Mesenchymal stem cell (in vitro differentiated cells and primary cell): ENCODE data around the gene ODAM.
"Not testable (repeated sequence)": the region's sequence is repeated elsewhere in the genome, so short reads cannot be mapped to it uniquely, and the experiment has no call there.

Source experiments
- DNase-seq: peaks from one replicate; pipeline ENCODE4 v3.0.0-alpha.2; 2013
- H2AFZ ChIP-seq: one replicate; pipeline ENCODE4 v1.6.1; 2013; ENCODE audit warnings: low read depth, mild to moderate bottlenecking, control low read depth, inconsistent platforms, low read length, moderate library complexity
- H2AK5ac ChIP-seq: 2 replicates; pipeline ENCODE4 v1.6.1; 2013; ENCODE audit warnings: low read length, moderate library complexity, mild to moderate bottlenecking, inconsistent platforms; ENCODE audit not compliant: severe bottlenecking
- H2BK120ac ChIP-seq: one replicate; pipeline ENCODE4 v1.6.1; 2013; ENCODE audit warnings: low read depth, mild to moderate bottlenecking, inconsistent platforms, low read length, moderate library complexity
- H2BK12ac ChIP-seq, 2 experiments: one replicate each; pipeline ENCODE4 v1.6.1; 2013; ENCODE audit warnings: inconsistent platforms in 2 of 2, low read length in 2 of 2, mild to moderate bottlenecking in 2 of 2, moderate library complexity in 2 of 2, control low read depth in 1 of 2
- H2BK15ac ChIP-seq: one replicate; pipeline ENCODE4 v1.6.1; 2013; ENCODE audit warnings: mild to moderate bottlenecking, low read depth, inconsistent platforms; ENCODE audit not compliant: poor library complexity, severe bottlenecking
- H2BK5ac ChIP-seq: 2 replicates; pipeline ENCODE4 v1.6.1; 2013; ENCODE audit warnings: low read depth, mild to moderate bottlenecking, low read length, control low read depth, inconsistent platforms; ENCODE audit not compliant: poor library complexity, severe bottlenecking
- H3K14ac ChIP-seq, 2 experiments: one replicate each; pipeline ENCODE4 v1.6.1; 2013; ENCODE audit warnings: inconsistent platforms in 2 of 2, low read length in 2 of 2, control low read depth in 1 of 2, mild to moderate bottlenecking in 1 of 2, moderate library complexity in 1 of 2
- H3K18ac ChIP-seq, 2 experiments: one replicate each; pipeline ENCODE4 v1.6.1; 2013; ENCODE audit warnings: inconsistent platforms in 2 of 2, low read length in 2 of 2, control low read depth in 1 of 2, low read depth in 1 of 2, mild to moderate bottlenecking in 1 of 2
- H3K23ac ChIP-seq, 2 experiments: one replicate each; pipeline ENCODE4 v1.6.1; 2013; ENCODE audit warnings: inconsistent platforms in 2 of 2, low read length in 2 of 2, mild to moderate bottlenecking in 2 of 2, moderate library complexity in 2 of 2, control low read depth in 1 of 2
- H3K27ac ChIP-seq: 2 replicates; pipeline ENCODE4 v1.5.1; 2013; ENCODE audit warnings: mild to moderate bottlenecking, moderate library complexity, low read length, control low read depth, inconsistent platforms; ENCODE audit not compliant: poor library complexity, severe bottlenecking
- H3K27me3 ChIP-seq, 2 experiments: 2 replicates each; pipeline versions ENCODE4 v1.6.1 to v1.7.0; 2013; ENCODE audit warnings: low read length in 2 of 2, mild to moderate bottlenecking in 2 of 2, moderate library complexity in 2 of 2, control low read depth in 1 of 2, inconsistent platforms in 1 of 2; ENCODE audit not compliant: control insufficient read depth in 1 of 2, insufficient read depth in 1 of 2
- H3K36me3 ChIP-seq, 2 experiments: 2 replicates each; pipeline versions ENCODE4 v1.6.1 to v1.7.0; 2013; ENCODE audit warnings: low read length in 2 of 2, control low read depth in 1 of 2, inconsistent platforms in 1 of 2, low read depth in 1 of 2, mild to moderate bottlenecking in 1 of 2; ENCODE audit not compliant: insufficient read depth in 2 of 2, control insufficient read depth in 1 of 2
- H3K4ac ChIP-seq, 2 experiments: one replicate each; pipeline ENCODE4 v1.6.1; 2013; ENCODE audit warnings: inconsistent platforms in 2 of 2, low read length in 2 of 2, mild to moderate bottlenecking in 2 of 2, moderate library complexity in 2 of 2, control low read depth in 1 of 2, low read depth in 1 of 2
- H3K4me1 ChIP-seq: 2 replicates; pipeline ENCODE4 v1.6.1; 2013; ENCODE audit warnings: low read depth, low read length, control low read depth; ENCODE audit not compliant: control insufficient read depth, insufficient read depth
- H3K4me2 ChIP-seq: 2 replicates; pipeline ENCODE4 v1.6.1; 2013; ENCODE audit warnings: low read length, mild to moderate bottlenecking, inconsistent platforms; ENCODE audit not compliant: poor library complexity, severe bottlenecking
- H3K4me3 ChIP-seq, 2 experiments: 2 replicates each; pipeline versions ENCODE4 v1.5.1 to v1.7.0; 2013; ENCODE audit warnings: low read length in 2 of 2, mild to moderate bottlenecking in 2 of 2, control low read depth in 1 of 2, low read depth in 1 of 2; ENCODE audit not compliant: insufficient read depth in 1 of 2
- H3K79me1 ChIP-seq: replicated peaks from 2 replicates; pipeline ENCODE4 v1.6.1; 2013; ENCODE audit warnings: mild to moderate bottlenecking, control low read depth, low read length, inconsistent platforms; ENCODE audit not compliant: poor library complexity, severe bottlenecking
- H3K9ac ChIP-seq: 2 replicates; pipeline ENCODE4 v1.7.0; 2013; ENCODE audit warnings: mild to moderate bottlenecking, low read length, moderate library complexity
- H3K9me3 ChIP-seq: 2 replicates; pipeline ENCODE4 v1.7.0; 2013; ENCODE audit warnings: mild to moderate bottlenecking, low read length; ENCODE audit not compliant: control insufficient read depth
- H4K8ac ChIP-seq: one replicate; pipeline ENCODE4 v1.6.1; 2013; ENCODE audit warnings: inconsistent platforms, mild to moderate bottlenecking, low read length, moderate library complexity
- H4K91ac ChIP-seq: one replicate; pipeline ENCODE4 v1.6.1; 2013; ENCODE audit warnings: mild to moderate bottlenecking, low read length, inconsistent platforms
- WGBS: methylation state at CpG from one replicate; pipeline ENCODE4 v1.1.7; 2013; ENCODE audit warnings: mixed read lengths; 5-methylcytosine and 5-hydroxymethylcytosine counted together

Gene ODAM

DNA sequence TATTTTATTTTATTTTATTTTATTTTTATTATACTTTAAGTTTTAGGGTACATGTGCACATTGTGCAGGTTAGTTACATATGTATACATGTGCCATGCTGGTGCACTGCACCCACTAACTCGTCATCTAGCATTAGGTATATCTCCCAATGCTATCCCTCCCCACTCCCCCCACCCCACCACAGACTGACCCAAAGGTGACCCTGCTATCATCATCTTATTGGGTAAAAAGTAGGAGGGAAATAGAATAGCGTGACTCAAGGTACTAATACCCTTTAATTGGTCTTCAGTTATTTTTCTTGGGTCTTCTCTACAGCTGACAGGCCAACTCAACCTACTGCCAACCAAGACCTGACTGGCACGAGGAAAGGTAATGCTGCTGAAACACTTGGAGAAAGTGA lies 46.8 kb downstream of the ODAM start, which contains the start of gene CSN3:
TSS of gene CSN3 (plus strand) at position 301 of the 400 bp plus-strand sequence. CDS start 2,223 bp downstream, outside the sequence.
- H2BK15ac ChIP-seq, H3K79me1 ChIP-seq, H3K14ac ChIP-seq, H3K9me3 ChIP-seq, H3K18ac ChIP-seq, H3K4me1 ChIP-seq, H2BK12ac ChIP-seq, H3K36me3 ChIP-seq, H2AFZ ChIP-seq, DNase-seq, H2BK120ac ChIP-seq, H3K9ac ChIP-seq, H3K27me3 ChIP-seq, H4K8ac ChIP-seq, H3K4ac ChIP-seq, H2AK5ac ChIP-seq, H3K27ac ChIP-seq, H2BK5ac ChIP-seq, H4K91ac ChIP-seq, H3K4me3 ChIP-seq, H3K23ac ChIP-seq, H3K4me2 ChIP-seq: not testable (repeated sequence)
- WGBS: no CpG with 5 or more reads among the region's 3 CpGs

DNA sequence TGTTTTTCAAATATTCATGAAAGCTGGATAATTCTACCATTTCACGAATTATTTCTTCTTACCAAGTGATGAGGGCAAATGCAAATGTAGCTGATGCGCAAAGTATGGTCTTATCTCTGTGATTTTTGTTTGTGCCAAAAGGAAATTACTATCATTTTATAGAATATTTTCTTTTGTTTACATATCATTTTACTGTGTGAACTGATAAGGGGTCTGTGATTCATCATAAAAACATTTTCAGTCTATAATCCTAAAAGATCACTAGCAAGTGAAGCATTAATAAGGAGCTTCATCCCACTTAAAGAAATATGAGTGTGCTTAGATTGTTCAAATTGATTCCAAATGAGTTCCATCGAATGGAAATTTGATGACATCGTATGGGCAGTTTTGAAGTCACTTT lies 47.6 kb downstream of the ODAM start:
- Histone ChIP-seq H4K8ac (no peak overlapping the region), H3K4ac (no peak overlapping the region), H3K4me2 (no peak overlapping the region), H3K4me3 (no peak overlapping the region), H3K27me3 (no peaks in the 10 kb centered on the region), H3K36me3 (no peaks in the 10 kb centered on the region), H3K4me1 (no peaks in the 10 kb centered on the region), H3K27ac (no peak overlapping the region), H2AFZ (no peak overlapping the region), H3K23ac (no peak overlapping the region), H2BK5ac (no peak overlapping the region), H4K91ac (no peak overlapping the region), H2BK12ac (no peak overlapping the region), H2BK120ac (no peak overlapping the region), H3K18ac (no peak overlapping the region), H3K9ac (no peak overlapping the region), H2AK5ac (no peak overlapping the region), H3K9me3 (no peaks in the 10 kb centered on the region), H3K79me1 (no peaks in the 10 kb centered on the region), H3K14ac (no peak overlapping the region), H2BK15ac (no peak overlapping the region)
- WGBS: 67% methylated on average over 2 of the region's 4 CpGs
- no peak for DNase-seq

DNA sequence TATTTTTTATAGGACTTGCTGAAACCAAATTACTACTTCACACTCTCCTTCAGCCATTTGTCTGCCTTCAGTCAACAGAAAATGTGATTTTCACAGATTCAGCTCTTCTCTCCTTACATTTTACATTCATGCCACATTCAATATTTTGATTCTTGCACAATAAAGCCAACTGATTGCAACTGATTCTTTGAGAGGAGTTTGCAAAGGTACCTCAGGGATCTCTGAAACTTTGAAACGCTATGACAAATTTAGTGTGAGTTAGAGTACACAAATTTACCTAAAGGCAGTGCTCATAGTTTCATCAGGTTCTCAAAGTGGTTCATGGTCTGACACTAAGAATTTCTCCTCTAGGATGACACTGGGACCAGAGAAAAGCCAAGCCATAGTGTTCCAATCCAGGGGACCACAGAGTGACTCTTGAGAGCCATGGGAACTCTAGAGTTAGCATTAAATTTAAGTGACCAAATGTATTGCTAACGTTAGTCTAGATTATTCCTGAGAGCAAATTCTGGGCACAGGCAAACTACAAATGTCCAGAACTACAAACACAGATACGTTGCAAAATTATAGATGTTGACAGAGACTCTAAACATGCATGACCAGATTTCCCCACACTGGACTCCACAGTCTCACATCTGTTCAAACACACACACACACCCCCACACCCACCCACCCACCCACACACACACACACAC lies 55.9 kb downstream of the ODAM start:
- Histone ChIP-seq H3K9ac (no peak overlapping the region), H3K18ac (no peak overlapping the region), H3K36me3 (no peaks in the 10 kb centered on the region), H3K4me1 (no peaks in the 10 kb centered on the region), H2BK120ac (no peak overlapping the region), H4K91ac (no peak overlapping the region), H2AK5ac (no peak overlapping the region), H2BK15ac (no peak overlapping the region), H3K23ac (no peak overlapping the region), H3K9me3 (no peaks in the 10 kb centered on the region), H3K4me3 (no peak overlapping the region), H3K27me3 (no peaks in the 10 kb centered on the region), H3K27ac (no peak overlapping the region), H2AFZ (no peak overlapping the region), H3K79me1 (no peaks in the 10 kb centered on the region), H3K14ac (no peak overlapping the region), H4K8ac (no peak overlapping the region), H3K4me2 (no peak overlapping the region), H2BK5ac (no peak overlapping the region), H3K4ac (no peak overlapping the region), H2BK12ac (no peak overlapping the region)
- DNase-seq: no peak
- WGBS: 39% methylated on average over 3 of the region's 3 CpGs

DNA sequence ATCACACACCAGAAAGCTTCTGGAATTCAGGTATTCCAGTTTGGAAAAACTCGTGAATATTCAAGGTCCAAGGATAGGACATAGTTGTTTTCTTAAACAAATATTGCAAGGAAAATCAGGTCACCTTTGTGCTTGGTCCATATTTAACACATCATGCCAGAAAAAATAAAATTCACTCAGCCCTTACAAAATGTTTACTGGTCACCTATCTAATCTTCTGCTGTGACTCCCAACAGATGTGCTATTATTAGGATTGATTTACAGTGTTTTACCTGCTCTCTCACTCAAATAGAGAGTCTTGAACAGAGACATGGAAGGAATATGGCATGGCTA lies 56.4 kb downstream of the ODAM start:
- Histone ChIP-seq H3K18ac (no peak overlapping the region), H2BK5ac (no peak overlapping the region), H3K27me3 (no peaks in the 10 kb centered on the region), H2AFZ (no peak overlapping the region), H3K36me3 (no peaks in the 10 kb centered on the region), H2BK15ac (no peak overlapping the region), H4K91ac (no peak overlapping the region), H3K79me1 (no peaks in the 10 kb centered on the region), H2AK5ac (no peak overlapping the region), H3K27ac (no peak overlapping the region), H4K8ac (no peak overlapping the region), H3K4ac (no peak overlapping the region), H3K23ac (no peak overlapping the region), H3K9me3 (no peaks in the 10 kb centered on the region), H3K4me1 (no peaks in the 10 kb centered on the region), H2BK120ac (no peak overlapping the region), H3K4me2 (no peak overlapping the region), H3K14ac (no peak overlapping the region), H2BK12ac (no peak overlapping the region), H3K4me3 (no peak overlapping the region), H3K9ac (no peak overlapping the region)
- 50% methylated on average over 1 of the region's 1 CpG for WGBS
- no peak for DNase-seq
